Measurements from ENCODE around the gene MYOZ2.

Gene MYOZ2

DNA sequence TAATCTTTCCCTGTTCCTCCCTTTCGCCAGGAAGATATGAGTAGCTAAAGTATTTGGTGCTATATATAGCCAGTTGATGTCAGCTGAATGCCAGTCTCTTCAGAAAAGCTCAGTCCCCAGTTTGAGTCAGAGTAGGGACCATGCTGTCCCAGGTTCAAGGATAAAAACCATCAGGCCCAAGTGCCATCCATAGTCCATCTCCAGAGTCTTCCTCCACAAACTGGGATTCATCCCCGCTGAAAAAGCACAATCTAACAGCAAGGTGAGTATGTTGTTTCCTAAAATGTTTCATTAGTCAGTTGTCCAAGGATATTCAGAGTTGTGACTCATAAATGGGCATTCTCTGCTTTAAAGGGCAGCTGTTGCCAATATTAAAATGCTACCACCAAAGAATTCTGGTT is at the start of gene MYOZ2:
Gene MYOZ2 (plus strand): TSS at position 112 of the 401 bp plus-strand sequence. CDS start 694 bp downstream, outside the sequence.
- intact Hi-C loops (cut with DNase I): no loop called here
- no peak for DNase-seq

DNA sequence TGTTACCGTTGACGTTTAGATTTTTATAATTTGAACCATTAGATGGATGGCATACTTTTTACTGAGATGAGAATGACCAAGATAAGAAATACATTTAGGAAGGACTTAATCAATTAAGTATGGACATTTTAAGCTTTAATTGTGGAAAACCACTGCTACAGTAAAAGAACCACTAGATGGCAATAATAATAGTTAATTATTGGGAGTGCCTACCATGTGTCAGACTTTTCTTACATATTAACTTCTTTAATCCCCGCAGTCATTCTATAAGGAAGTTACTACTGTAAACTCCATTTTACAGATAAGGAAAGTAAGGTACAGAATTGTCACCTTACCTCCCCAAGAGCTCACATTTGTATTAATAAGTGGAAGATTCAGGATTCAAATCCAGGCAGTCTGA is 48.5 kb upstream of the MYOZ2 start:
- no peak for DNase-seq
- intact Hi-C loops (cut with DNase I): no loop called here

DNA sequence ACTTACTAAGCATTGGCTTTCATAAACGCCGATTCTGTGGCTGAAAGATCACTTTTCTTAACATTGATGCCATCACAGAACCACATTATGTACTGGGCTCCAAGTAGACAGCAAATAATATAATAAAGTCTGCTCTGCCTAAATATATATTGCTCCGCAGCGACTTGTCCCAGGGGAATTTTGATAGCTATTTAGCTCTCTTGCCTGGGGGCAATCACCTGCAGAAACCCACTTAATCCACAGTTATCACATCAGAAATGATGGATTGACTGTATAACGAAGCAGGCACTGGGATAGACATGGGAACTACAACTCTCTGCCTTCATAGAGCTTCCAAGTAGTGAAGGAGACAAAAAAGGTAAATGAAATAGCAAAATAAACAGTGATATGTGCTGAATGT is 48.0 kb upstream of the MYOZ2 start:
- no peak for DNase-seq
- intact Hi-C loops (cut with DNase I): no loop called here

DNA sequence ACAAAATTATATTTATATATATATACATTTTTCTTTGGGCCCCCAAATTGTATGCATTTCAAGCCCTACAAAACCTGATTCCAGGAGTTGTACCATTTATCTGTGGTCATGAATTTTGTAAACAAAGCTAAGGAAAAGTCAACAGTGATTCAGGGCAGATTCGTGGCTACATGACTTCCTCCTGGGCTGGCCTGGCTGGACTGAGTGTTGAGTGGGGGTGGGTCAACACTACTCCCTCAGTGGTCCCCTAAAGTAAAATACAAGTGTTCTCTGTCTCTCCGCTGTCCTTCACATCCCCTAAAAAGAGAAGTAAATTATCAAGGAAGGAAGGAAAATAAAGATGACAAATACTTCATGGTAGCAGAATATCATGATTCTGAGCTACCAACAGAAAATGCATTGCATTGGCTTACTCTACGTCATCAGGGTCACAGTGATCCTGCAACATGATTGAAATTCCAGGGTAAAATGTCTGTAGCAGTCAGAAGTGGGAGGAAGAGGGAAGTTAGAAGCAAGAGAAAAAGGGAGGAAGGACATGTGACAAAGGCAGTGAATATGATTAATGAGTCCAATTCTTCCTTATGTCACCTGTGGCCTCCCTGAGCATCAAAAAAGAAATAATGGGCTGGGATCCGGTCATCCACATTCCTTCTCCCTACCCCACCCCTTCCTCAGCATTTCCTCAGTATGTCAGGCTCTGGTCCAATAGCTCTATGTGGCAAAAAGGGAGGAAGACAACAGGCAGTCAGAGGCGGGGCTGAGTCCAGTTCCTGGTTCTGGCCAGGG is 42.4 kb upstream of the MYOZ2 start:
- DNase-seq: no peak
- intact Hi-C loops (cut with DNase I): no loop called here

DNA sequence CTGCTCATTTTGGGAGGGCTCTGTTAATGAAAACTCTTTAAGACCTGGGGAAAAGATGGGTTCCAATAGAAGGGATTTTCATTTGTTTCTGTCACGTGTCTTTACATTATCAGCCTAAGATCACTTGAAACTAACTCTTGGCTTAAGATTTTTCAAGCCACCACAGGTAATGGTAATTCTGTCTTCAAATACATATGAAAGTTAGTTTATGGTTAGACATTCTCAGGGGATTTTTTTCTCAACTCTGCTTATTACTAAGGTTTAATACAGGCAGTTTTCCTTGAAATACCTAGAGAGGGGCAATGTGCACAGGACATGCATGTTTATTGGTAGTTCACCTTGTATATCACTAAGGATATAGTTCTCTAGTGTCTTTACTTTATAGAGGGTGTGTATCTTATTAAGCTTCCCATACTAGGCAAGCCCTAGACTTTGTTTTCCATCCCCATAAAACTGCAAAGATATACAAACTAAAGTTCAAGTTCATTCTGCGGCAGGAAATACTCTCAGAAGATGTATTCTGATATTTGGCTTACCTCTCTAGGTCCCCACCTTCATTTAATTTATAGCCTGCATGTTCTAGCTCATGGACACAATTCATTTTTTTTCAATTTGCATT is 38.2 kb upstream of the MYOZ2 start:
- intact Hi-C loops (cut with DNase I): no loop called here
- no peak for DNase-seq

DNA sequence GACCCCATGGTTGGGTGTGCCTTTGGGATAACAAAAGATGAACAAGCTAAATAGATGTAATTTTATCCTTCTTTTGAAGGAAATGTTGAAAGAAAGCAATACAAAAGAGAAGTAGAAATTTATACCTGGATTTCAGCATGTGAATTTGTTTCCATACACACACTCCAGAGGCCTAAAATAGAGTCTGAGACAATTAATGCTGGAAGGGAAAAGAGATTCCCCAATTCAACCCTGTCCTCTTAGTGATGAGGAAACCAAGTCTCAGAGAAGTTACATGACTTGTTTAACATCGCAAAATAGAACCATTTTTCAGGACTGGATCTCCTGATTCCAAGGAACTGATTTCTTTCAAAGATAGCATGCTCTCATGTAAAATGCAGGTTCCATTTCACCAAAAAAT is 37.3 kb upstream of the MYOZ2 start:
- no peak for DNase-seq
- intact Hi-C loops (cut with DNase I): no loop called here

DNA sequence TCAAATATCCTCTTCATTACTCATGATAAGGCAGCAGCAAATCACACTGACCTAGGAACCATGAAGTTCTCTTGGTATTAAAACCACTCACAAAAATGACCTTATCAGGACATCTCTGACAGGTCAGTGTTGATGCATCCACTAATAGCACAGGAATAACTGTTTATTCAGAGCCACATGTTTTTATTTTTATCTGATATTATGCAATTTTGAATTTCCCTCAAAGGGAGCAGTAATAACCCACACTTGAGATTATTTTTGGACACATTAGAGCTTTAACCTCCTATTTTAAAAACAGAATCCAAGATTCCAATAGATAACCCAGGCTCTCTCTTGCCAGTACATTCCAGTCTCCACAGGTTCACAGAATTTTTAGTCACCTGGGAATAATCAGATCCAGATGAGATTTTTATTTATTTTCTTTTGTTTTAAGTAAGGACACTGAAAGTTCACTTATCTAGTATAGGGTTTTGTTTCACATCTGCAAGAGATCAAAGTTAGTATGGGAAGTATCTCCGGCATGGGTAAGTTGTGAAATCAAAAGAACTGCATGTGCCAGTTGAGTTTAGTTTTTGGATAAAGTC is 36.3 kb upstream of the MYOZ2 start:
- intact Hi-C loops (cut with DNase I): no loop called here
- no peak for DNase-seq

DNA sequence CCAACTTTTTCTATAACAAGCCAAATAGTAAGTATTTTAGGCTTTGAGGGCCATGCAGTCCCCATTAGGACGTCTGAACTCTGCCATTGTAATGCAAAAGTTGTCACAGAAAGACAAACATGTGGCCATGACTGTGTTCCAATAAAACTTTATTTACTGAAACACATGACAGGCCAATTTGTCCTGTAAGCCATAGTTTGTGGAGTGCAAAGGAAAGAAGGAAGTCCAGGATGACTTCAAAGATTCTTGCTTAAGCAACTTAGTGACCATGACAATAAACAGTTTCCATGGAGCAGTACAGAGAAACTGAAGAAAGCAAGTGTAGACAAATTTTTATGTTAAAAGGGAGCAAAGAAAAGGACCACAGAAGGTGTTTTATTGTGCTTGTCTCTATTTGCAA is 35.0 kb upstream of the MYOZ2 start:
- intact Hi-C loops (cut with DNase I): no loop called here
- no peak for DNase-seq

DNA sequence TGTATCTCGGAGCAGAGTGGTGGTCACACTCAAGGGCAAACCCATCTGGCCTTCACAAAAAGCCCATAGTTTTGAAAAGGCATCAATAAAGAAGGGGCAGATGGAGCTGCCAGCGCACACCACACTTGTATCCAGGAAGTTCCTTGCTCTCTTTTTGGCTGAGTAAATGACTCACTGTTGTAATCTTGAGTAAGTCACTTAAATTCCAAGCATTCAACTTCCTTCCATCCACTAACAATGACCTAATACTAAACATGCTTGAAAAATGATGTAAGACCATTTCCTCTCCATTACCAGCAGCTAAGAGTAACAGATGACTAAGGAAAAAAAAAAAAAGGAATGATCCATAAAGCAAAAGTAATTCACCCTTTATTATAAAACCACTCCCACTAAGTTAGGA is 32.4 kb upstream of the MYOZ2 start:
- DNase-seq: no peak
- intact Hi-C loops (cut with DNase I): no loop called here

DNA sequence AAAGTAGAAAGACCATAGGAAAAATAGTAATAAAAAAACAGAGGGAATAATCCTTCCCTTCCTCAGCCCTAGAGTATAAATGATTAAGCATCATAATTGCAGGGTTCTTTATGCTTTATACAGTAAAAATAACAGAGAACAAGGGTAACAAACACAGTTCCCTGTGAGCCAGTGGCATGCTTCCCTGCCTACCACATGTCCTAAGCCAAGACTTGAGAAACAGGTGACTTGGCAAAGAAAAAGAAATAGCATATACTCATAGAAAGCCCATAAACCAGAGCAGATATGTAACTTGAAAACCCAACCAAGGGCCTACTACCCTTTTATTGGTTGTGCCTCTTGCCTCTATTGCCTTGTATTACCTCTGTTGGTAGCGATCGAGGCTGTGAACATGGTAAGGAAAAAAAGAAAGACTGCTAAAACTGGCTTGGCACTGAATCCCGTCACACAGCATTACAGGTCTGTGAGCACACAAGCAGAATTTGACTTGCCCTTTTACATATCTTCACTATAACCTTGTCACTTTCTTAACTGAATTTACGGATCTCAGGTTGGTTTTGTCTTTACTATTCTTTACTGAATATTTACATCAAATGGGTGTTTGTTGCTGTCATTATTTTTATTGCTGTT is 30.9 kb upstream of the MYOZ2 start:
- intact Hi-C loops (cut with DNase I): no loop called here
- no peak for DNase-seq

DNA sequence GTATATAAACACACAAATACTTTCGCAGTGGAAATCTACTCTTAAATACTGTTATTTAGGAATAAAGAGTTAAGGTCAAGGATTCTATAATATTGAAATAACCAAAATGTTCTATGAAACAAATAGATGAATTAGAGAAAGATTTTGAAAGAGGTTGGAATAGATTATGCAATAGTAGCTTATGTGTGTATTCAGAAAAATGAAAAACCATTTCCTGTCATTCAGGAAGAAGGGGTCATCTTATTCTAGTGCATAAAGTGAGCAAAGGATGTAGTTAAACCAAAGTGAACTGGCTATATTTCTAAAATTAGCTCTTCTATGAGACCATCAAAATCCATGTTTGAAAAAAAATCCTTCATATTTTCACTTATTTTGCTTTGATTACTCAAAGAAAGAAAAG is 30.0 kb upstream of the MYOZ2 start:
- intact Hi-C loops (cut with DNase I): no loop called here
- DNase-seq: no peak

DNA sequence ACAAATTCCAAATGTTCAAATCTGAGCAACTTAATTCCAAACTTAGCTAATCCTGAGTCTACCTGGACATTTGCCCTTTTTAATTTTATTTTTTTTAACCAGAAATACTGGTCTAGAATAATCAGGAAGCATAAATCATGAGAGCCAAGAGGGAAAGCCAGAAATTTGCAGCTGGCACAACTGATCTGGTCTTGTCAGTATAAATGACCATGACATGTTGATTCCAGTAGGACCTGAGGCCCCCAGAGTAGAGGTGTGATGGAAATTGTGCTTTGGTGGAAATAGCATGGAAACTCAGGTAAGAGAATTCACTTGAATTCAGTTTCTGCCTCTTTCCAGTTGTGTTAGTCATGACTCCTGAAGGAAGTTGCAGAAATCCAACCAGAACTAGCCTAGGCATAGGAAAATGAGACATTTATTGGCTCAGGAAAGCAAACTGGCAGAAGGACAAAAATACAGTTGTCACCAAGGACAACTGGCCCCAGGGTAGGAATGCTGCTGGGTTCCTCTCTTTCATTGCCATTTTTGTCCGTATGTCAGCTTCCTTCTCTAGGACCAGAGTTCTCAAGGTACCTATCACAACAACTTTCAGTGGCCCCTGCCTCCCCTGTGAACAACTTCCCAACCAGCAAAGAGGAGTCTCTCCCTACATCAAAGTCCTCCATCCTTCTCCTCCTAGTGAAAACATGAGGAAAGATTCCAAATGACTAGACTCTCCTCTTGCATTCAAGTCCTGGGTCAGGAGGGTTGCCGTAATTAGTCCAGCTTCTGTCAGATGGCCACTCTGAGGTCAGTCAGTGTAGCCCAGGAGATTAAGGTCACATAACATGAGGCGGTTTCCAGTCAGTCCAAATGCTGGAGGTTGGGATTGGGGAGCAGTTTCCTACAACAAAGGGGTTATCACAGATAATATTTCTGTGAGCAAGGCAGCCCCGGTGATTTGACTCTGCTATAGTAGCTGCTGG is 29.3 kb upstream of the MYOZ2 start:
- intact Hi-C loops (cut with DNase I): no loop called here

DNA sequence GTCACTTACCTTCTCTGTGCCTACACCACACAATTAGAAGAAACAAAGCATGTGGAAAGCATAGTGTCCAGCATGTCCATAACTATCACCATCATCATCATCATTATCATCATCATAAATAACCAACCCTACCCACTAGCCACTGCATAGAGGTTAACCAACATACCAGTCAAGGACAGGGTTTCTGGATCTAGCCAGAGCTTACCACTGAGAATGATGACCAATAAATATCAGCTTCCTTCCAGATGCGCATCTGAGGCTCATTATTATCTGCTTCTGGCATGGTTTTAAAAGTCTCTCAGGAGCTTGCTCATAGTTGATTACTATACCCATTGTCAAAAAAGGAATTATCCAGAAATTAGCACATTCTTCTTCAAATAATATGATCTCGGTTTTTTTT is 25.5 kb upstream of the MYOZ2 start:
- intact Hi-C loops (cut with DNase I): no loop called here

More for the DNA sequence above, 29.3 kb upstream of the MYOZ2 start:
- no peak for DNase-seq

DNA sequence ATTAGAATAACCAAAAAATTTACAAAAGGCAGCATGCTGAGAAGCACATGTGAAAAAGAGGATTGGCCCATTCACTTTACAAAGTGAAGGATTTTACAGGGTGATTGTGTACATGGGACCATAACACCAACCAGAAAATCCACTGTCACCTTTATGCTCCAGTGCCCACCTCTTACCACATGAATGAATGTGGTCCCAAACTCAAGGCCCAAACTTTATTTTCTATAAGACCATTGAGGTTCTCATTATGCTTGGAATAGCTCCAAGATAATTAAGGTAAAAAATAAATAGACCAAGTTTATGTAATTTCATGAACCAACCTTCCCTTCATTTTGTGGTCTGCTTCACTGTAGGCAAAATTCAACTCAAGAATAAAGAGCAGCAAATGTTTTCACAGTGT is 24.3 kb upstream of the MYOZ2 start:
- intact Hi-C loops (cut with DNase I): no loop called here

More for the DNA sequence above, 25.5 kb upstream of the MYOZ2 start:
- no peak for DNase-seq

DNA sequence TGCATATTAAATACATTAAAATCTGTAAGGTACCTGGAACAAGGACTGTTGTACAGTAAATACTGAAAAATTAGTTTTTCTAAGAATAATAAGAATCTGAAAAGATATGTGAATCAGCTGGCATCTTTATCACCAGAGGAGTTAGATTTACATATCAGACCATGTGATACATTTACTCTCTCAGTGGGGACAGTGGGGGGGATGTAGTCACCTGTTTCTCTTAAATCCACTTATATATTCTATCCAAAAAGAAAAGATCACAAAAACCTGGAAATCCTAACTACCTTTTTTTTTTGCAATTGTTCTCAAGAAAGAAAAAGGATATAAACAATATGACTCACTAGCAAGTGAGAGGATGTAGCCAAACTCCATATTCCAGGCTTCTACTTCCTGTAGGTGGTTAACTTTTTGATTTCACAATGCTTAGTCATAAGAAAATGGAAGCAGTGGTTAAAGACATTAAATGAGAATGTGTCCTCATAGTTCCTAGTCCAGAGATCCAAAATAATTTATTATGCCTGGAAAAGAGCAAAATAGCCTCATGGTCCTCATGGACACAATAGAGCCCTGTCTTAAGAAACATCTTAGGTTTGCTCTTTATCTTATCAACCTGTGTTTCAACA is 22.5 kb upstream of the MYOZ2 start:
- DNase-seq: peak in 1 of 42 donors; percentile 8
- intact Hi-C loops (cut with DNase I): no loop called here

More for the DNA sequence above, 24.3 kb upstream of the MYOZ2 start:
- DNase-seq: no peak

DNA sequence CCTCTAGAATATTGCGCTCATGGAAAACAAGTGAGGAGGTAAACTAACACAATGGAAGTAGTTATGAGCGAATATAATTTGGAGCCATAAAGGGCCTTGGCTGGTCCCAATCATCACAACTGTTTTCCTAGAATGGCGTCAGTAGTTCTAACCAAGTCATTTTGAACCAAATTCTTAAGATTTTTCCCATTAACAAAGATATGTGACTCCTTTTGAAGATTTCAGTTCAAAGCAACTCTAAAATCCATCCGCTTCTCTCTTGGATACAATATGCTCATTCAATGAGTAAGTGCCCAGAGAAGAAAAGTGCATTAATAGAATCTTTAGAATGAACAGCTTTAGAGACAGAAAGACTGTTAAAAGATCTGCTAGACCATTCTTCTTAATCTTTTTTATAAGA is 19.6 kb upstream of the MYOZ2 start:
- DNase-seq: no peak
- intact Hi-C loops (cut with DNase I): no loop called here

DNA sequence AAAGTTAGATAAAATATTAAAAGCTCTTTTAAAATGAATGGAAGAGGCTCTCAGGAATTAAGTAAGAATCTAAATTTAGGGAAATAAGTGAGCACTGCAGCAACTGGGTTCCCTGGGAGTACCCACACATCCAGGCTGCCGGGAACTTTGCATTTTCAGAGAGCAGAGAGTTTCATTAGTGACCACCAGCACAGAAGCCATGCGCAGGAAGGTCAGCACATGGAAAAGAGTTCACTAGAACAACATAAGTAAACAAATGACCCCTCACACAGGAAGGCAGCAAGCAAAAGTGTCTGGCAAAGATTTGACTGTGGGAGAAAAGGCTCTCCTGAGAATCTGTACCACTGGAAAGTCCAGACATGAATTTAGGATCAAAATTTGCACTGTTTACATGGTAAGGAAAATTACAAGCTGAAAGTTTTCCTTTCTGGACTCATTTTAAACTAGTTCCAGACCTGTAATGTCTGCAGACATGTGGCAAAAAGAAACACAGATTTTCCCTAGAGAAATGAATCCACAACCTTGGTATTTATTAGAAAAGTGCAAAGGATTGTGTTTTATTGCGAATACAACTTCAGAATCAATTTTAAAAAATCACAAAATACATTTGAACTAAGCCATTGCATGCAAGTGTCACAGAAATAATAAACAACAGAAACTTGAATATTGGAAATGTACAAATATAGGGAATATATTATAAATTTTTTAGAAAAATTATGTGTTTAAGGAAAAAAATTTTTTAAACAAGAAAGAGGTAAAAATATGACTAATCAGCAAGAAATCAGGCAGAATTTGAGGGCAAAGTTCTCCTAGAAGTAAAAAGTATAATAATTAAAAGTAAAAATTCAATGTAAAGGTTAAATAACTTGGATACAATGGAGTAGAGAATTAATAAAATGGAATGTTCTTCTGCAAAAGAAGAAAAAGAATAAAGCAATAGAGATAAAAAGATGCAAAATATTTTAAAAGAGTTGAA is 18.4 kb upstream of the MYOZ2 start:
- intact Hi-C loops (cut with DNase I): no loop called here

More for the DNA sequence above, 18.4 kb upstream of the MYOZ2 start:
- DNase-seq: no peak

Measured in head of caudate nucleus (tissue), 42 donors.